Kidney epithelial cell (primary cell): ENCODE data around the gene CNTN5. TPM values are rescaled to one million over a fixed set of nuclear protein-coding genes. Genes with fewer than 3 reads are reported as not detected.

ENCODE experiments used
- DNase-seq: peaks from one replicate; pipeline ENCODE4 v3.0.0-alpha.2; 2010; ENCODE audit warnings: low read depth
- H3K27me3 ChIP-seq: 2 replicates; pipeline ENCODE4 v1.6.0; 2011; ENCODE audit warnings: low read length; ENCODE audit not compliant: control insufficient read depth, insufficient read depth
- H3K36me3 ChIP-seq: 2 replicates; pipeline ENCODE4 v1.5.1; 2011; ENCODE audit warnings: low read length; ENCODE audit not compliant: control insufficient read depth, insufficient read depth
- H3K4me3 ChIP-seq: 2 replicates; pipeline ENCODE4 v1.5.1; 2011; ENCODE audit warnings: low read depth, mild to moderate bottlenecking, control low read depth, low read length
- total RNA-seq: library from RNA; depleted of rRNA; stranded (reverse); fragments of >200 nt; gene quantifications from 2 replicates; pipeline ENCODE4 v1.2.3, GENCODE V29; 2015
- TF ChIP-seq, protein P1 (sequence below): IDR thresholded peaks from 2 replicates; pipeline ENCODE4 v1.5.1; 2011; ENCODE audit warnings: mild to moderate bottlenecking, moderate library complexity, low read length, control low read depth, inconsistent platforms; ENCODE audit not compliant: insufficient read depth, poor library complexity, severe bottlenecking

Gene CNTN5
- total RNA-seq, 1 donor from 2014 or later = 0.29 TPM

DNA sequence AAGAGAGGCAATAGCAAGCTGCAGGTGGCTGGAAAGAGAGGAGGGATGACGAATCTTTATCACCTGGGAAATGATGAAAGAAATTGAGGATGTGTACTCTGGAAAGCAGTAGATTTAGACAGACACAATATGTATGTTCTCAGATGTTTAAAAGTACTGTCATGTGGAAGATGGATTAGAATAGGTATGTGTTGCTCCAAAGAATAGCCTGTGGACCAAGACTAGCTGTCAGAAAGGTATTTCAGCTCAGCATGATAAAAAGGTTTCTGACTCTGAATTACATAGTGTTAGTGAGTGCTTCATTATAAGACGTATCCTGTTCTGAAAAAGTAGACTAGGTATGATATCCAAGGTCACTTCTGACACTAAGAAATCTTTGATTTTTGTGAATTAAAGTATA lies 322.4 kb downstream of the CNTN5 start:
- DNase-seq = no peak
- Histone ChIP-seq H3K4me3 (no peak overlapping the region), H3K27me3 (no peaks in the 10 kb centered on the region), H3K36me3 (no peaks in the 10 kb centered on the region)
- TF ChIP-seq, protein P1, sequence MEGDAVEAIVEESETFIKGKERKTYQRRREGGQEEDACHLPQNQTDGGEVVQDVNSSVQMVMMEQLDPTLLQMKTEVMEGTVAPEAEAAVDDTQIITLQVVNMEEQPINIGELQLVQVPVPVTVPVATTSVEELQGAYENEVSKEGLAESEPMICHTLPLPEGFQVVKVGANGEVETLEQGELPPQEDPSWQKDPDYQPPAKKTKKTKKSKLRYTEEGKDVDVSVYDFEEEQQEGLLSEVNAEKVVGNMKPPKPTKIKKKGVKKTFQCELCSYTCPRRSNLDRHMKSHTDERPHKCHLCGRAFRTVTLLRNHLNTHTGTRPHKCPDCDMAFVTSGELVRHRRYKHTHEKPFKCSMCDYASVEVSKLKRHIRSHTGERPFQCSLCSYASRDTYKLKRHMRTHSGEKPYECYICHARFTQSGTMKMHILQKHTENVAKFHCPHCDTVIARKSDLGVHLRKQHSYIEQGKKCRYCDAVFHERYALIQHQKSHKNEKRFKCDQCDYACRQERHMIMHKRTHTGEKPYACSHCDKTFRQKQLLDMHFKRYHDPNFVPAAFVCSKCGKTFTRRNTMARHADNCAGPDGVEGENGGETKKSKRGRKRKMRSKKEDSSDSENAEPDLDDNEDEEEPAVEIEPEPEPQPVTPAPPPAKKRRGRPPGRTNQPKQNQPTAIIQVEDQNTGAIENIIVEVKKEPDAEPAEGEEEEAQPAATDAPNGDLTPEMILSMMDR = no peak

DNA sequence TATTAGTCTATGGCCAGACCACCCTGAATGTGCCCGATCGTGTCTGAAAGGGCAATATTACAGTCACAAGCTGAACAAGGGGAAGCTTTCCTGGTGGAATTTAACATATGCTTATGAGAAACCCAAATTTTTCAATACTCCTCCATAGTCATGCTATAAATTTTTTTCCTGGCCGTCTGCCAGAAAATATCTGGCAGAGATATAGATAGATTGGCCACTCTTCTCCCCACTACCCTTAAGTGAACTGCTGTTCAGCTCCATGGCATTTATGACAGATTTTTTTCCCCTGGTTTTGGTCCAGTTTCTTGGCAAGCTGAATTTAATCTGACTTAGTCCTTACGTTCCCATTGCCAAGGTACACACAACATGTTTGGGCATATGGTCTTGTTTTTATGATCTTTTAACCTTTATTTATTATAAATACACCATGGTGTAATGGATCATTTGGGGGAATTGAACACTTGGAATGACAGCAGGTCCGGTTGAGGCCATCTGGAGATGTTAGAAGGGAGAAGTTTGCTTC lies 328.5 kb downstream of the CNTN5 start:
- no peaks in the 10 kb centered on the region for H3K36me3 ChIP-seq
- no peak overlapping the region for H3K4me3 ChIP-seq
- DNase-seq = no peak
- TF ChIP-seq, protein P1 = no peak
- no peaks in the 10 kb centered on the region for H3K27me3 ChIP-seq

DNA sequence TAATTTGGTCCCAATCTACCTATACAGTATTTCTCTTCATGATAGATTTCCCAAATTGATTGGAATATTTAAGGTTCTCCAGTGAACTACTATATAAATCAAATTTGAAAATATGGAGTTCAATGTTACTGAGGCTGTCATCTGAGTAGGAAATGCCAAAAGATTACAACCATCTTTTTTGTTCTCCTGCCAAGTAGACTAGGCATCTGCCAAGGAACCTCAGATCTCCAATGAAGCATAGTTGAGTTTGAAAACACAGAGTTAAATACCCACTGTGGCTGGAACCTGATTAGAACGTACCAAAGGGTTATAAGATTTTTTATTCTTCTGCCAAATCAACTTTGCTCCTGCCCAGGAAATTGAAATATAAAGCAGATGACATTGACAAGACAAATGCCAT lies 330.9 kb downstream of the CNTN5 start:
- H3K27me3 ChIP-seq = no peaks in the 10 kb centered on the region
- TF ChIP-seq, protein P1 = no peak

DNA sequence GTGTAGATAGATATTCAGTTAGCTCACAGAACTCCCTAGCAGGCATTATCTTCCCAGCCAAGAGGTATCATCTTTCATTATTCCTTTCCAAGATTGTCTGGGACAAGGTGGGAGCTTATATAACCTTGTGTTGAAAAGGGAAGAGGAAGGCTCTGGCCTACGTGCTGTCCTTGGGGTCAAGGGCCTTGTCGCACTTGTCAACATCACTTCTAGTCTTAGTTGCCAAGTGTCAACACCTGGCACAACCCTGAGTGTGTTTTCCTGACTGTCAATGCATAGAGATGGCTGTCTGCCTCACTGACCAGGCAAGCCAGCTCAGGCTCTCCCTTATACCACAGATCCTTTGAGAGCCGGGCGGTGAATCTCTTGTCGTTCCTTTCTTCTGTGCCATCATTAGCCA lies 331.9 kb downstream of the CNTN5 start:
- no peak for DNase-seq
- no peaks in the 10 kb centered on the region for H3K27me3 ChIP-seq
- TF ChIP-seq, protein P1 = no peak
- no peaks in the 10 kb centered on the region for H3K36me3 ChIP-seq
- no peak overlapping the region for H3K4me3 ChIP-seq

More for the DNA sequence above, 330.9 kb downstream of the CNTN5 start:
- H3K4me3 ChIP-seq = no peak overlapping the region
- H3K36me3 ChIP-seq = no peaks in the 10 kb centered on the region
- no peak for DNase-seq

DNA sequence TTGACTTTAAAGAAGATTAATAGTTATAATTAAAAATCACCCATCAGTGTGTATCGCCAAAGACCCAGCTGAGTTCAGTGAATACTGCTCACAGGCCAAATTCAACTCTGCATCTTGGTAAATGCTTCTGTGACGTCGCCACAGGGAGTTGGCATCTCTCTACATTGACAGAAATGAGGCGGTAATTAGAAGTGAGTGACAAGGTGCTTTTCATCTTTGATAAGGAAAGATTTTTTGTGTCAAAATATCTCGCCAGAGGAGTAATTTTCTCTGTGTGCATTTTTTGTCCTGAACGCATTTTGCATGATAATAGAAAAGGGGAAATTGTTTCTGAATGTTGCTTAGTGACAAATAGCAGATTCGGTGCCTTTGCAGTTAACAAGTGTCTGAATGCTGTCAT lies 345.8 kb downstream of the CNTN5 start:
- DNase-seq = no peak
- no peak overlapping the region for H3K4me3 ChIP-seq
- no peaks in the 10 kb centered on the region for H3K27me3 ChIP-seq
- TF ChIP-seq, protein P1 = no peak
- no peaks in the 10 kb centered on the region for H3K36me3 ChIP-seq

DNA sequence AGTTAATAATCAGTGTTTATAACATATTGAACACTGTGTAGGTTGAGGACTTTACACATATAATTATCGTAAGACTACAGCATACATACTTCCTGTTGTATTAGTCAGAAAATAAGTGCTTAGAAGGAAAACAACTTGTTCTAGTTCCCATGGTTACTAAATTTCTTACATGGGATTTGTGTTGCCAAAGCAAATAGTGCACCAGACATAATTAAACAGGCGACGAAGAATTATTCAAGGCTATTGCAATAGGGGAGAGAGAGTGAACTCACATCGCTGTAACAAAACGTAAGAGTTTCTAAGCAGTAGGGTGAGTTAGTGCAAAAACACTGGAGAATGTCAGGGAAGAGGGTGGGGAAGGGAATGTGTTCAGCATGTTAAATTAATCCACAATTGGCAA lies 347.8 kb downstream of the CNTN5 start:
- Histone ChIP-seq H3K27me3 (no peaks in the 10 kb centered on the region), H3K36me3 (no peaks in the 10 kb centered on the region), H3K4me3 (no peak overlapping the region)
- peak; percentile 14 for DNase-seq
- TF ChIP-seq, protein P1 = no peak
